H1 (cell line): ENCODE measurements around the gene ZBTB25. TPM values are rescaled to one million over a fixed set of nuclear protein-coding genes. Genes with fewer than 3 reads are reported as not detected.

Source experiments
- CTCF ChIA-PET: fragments of 300-600 bp; sonication (Branson Sonifier 250); formaldehyde crosslinking; loops from one replicate; lab custom pipeline; 2021; ENCODE audit not compliant: partially characterized antibody; lab: Charles Lee
- POLR2A ChIA-PET: fragments of 300-600 bp; sonication (Branson Sonifier 250); formaldehyde crosslinking; loops from one replicate; lab custom pipeline; 2021; ENCODE audit warnings: inconsistent platforms; ENCODE audit not compliant: partially characterized antibody; lab: Charles Lee
- DNase-seq, 2 experiments: peaks; one replicate each; pipeline versions ENCODE4 v3.0.0 to v3.0.0-alpha.2; 2010 to 2022; ENCODE audit warnings: low spot score in 2 of 2, low read depth in 1 of 2, mixed read lengths in 1 of 2
- FAIRE-seq: peaks from 2 replicates; lab custom pipeline; 2011; peaks lifted over from hg19 to GRCh38; lab: Jason Lieb, UNC
- H2AFZ ChIP-seq: 2 replicates; pipeline ENCODE4 v1.8.1; 2012; ENCODE audit warnings: low read length, inconsistent platforms
- H2AK5ac ChIP-seq: 2 replicates; pipeline ENCODE4 v1.6.1; 2013; ENCODE audit warnings: low read depth, low read length
- H2BK120ac ChIP-seq: replicated peaks from 2 replicates; pipeline ENCODE3; 2013; ENCODE audit warnings: low read depth, low read length, inconsistent platforms
- H2BK12ac ChIP-seq: 2 replicates; pipeline ENCODE4 v1.6.1; 2013; ENCODE audit warnings: low read depth, low read length
- H2BK15ac ChIP-seq: 2 replicates; pipeline ENCODE4 v1.6.1; 2013; ENCODE audit warnings: low read length
- H2BK20ac ChIP-seq: 2 replicates; pipeline ENCODE4 v1.6.1; 2013; ENCODE audit warnings: low read length
- H2BK5ac ChIP-seq: 2 replicates; pipeline ENCODE4 v1.6.1; 2013; ENCODE audit warnings: low read depth, low read length
- H3K14ac ChIP-seq: 2 replicates; pipeline ENCODE4 v1.6.1; 2013; ENCODE audit warnings: inconsistent platforms; ENCODE audit not compliant: insufficient read length
- H3K18ac ChIP-seq: 2 replicates; pipeline ENCODE4 v1.6.1; 2013; ENCODE audit warnings: low read length; ENCODE audit errors: extremely low read depth
- H3K23ac ChIP-seq: 2 replicates; pipeline ENCODE4 v1.6.1; 2013; ENCODE audit warnings: inconsistent platforms; ENCODE audit not compliant: insufficient read length
- H3K23me2 ChIP-seq: 2 replicates; pipeline ENCODE4 v1.6.1; 2013; ENCODE audit warnings: low read depth, low read length
- H3K27ac ChIP-seq: 2 replicates; pipeline ENCODE4 v1.6.1; 2011; ENCODE audit warnings: low read depth, low read length, inconsistent platforms
- H3K27me3 ChIP-seq, 4 experiments: replicated peaks in 1 of 4; 1 replicate in 1 of 4; 2 replicates in 3 of 4; pipeline versions ENCODE4 v1.6.1 to v1.8.1; 2011 to 2013; ENCODE audit warnings: low read length in 3 of 4, mild to moderate bottlenecking in 3 of 4, inconsistent platforms in 2 of 4, mixed read lengths in 2 of 4, moderate library complexity in 1 of 4; ENCODE audit not compliant: control insufficient read depth in 3 of 4, insufficient read depth in 3 of 4; ENCODE audit errors: extremely low read depth in 1 of 4
- H3K36me3 ChIP-seq, 4 experiments: 2 replicates each; pipeline versions ENCODE4 v1.6.1 to v1.8.1; 2011 to 2013; ENCODE audit warnings: mild to moderate bottlenecking in 4 of 4, low read length in 3 of 4, moderate library complexity in 2 of 4, control low read depth in 1 of 4, inconsistent platforms in 1 of 4; ENCODE audit not compliant: insufficient read depth in 4 of 4, control insufficient read depth in 2 of 4
- H3K4ac ChIP-seq: replicated peaks from 2 replicates; pipeline ENCODE3; 2013; ENCODE audit warnings: low read length, low read depth, mixed read lengths, inconsistent platforms; ENCODE audit not compliant: insufficient read length
- H3K4me1 ChIP-seq, 4 experiments: replicated peaks in 1 of 4; 1 replicate in 1 of 4; 2 replicates in 3 of 4; pipeline versions ENCODE4 v1.6.1 to v1.8.1; 2011 to 2013; ENCODE audit warnings: low read length in 3 of 4, inconsistent platforms in 2 of 4, mixed read lengths in 1 of 4; ENCODE audit not compliant: insufficient read depth in 4 of 4, control insufficient read depth in 3 of 4
- H3K4me2 ChIP-seq, 2 experiments: 2 replicates each; pipeline versions ENCODE4 v1.6.1 to v1.8.1; 2011 to 2013; ENCODE audit warnings: low read depth in 2 of 2, low read length in 2 of 2, control low read depth in 1 of 2, inconsistent platforms in 1 of 2, mild to moderate bottlenecking in 1 of 2; ENCODE audit not compliant: insufficient read depth in 1 of 2
- H3K4me3 ChIP-seq, 4 experiments: fragments of 200-600, 300-600 bp in 1 of 4; sonication (generic), shearing (Covaris generic), sonication (Bioruptor Twin) in 1 of 4; 2 replicates each; pipeline versions ENCODE4 v1.5.1 to v1.8.1; 2011 to 2016; ENCODE audit warnings: low read length in 4 of 4, low read depth in 3 of 4, control low read depth in 2 of 4, inconsistent platforms in 2 of 4, mild to moderate bottlenecking in 2 of 4, mixed read lengths in 1 of 4, moderate library complexity in 1 of 4; ENCODE audit not compliant: insufficient read depth in 2 of 4; ENCODE audit errors: extremely low read depth in 1 of 4
- H3K56ac ChIP-seq: replicated peaks from 2 replicates; pipeline ENCODE3; 2013; ENCODE audit warnings: low read depth, mild to moderate bottlenecking, mixed read lengths, low read length, inconsistent platforms; ENCODE audit not compliant: insufficient read length
- H3K79me1 ChIP-seq: 2 replicates; pipeline ENCODE4 v1.6.1; 2013; ENCODE audit warnings: low read depth, low read length, control low read depth
- H3K79me2 ChIP-seq, 2 experiments: 2 replicates each; pipeline versions ENCODE4 v1.6.1 to v1.8.1; 2012 to 2013; ENCODE audit warnings: low read length in 2 of 2, mild to moderate bottlenecking in 2 of 2, inconsistent platforms in 1 of 2; ENCODE audit not compliant: insufficient read depth in 2 of 2, control insufficient read depth in 1 of 2
- H3K9ac ChIP-seq, 4 experiments: replicated peaks in 1 of 4; 1 replicate in 1 of 4; 2 replicates in 3 of 4; pipeline versions ENCODE4 v1.6.1 to v1.8.1; 2011 to 2013; ENCODE audit warnings: low read depth in 3 of 4, low read length in 3 of 4, control low read depth in 2 of 4, mild to moderate bottlenecking in 2 of 4, moderate library complexity in 2 of 4, inconsistent platforms in 1 of 4; ENCODE audit errors: extremely low read depth in 1 of 4
- H3K9me3 ChIP-seq, 2 experiments: 2 replicates each; pipeline versions ENCODE4 v1.6.1 to v1.8.1; 2012 to 2013; ENCODE audit warnings: mild to moderate bottlenecking in 2 of 2, moderate library complexity in 2 of 2, control low read depth in 1 of 2, inconsistent platforms in 1 of 2, low read depth in 1 of 2, low read length in 1 of 2, mixed read lengths in 1 of 2; ENCODE audit not compliant: insufficient read depth in 2 of 2
- H4K20me1 ChIP-seq, 2 experiments: replicated peaks in 1 of 2; 2 replicates each; pipeline versions ENCODE3 to v1.8.1; 2011 to 2013; ENCODE audit warnings: inconsistent platforms in 2 of 2, low read length in 2 of 2, mild to moderate bottlenecking in 1 of 2; ENCODE audit not compliant: insufficient read depth in 2 of 2, control insufficient read depth in 1 of 2
- H4K5ac ChIP-seq: 2 replicates; pipeline ENCODE4 v1.6.1; 2013; ENCODE audit warnings: low read length, low read depth, mixed read lengths, inconsistent platforms; ENCODE audit not compliant: insufficient read length
- H4K8ac ChIP-seq: 2 replicates; pipeline ENCODE4 v1.8.0; 2013; ENCODE audit warnings: mild to moderate bottlenecking, moderate library complexity, low read length, inconsistent platforms; ENCODE audit not compliant: insufficient read depth; ENCODE audit errors: extremely low read depth
- H4K91ac ChIP-seq: replicated peaks from 2 replicates; pipeline ENCODE3; 2013; ENCODE audit warnings: low read length, mixed read lengths, inconsistent platforms; ENCODE audit not compliant: insufficient read length
- BCL11A ChIP-seq, 2 experiments: IDR thresholded peaks; one replicate each; pipeline ENCODE4 v1.6.1; 2011; ENCODE audit warnings: low read depth in 2 of 2, low read length in 2 of 2, mild to moderate bottlenecking in 2 of 2
- BRCA1 ChIP-seq: IDR thresholded peaks from 2 replicates; pipeline ENCODE4 v1.6.1; 2012; ENCODE audit warnings: low read depth, low read length, improper control_type of control experiment
- CTCF ChIP-seq, 3 experiments: IDR thresholded peaks; 1 replicate in 2 of 3; 2 replicates in 1 of 3; pipeline versions ENCODE4 v1.5.1 to v1.6.1; 2011; ENCODE audit warnings: low read length in 3 of 3, mild to moderate bottlenecking in 3 of 3, inconsistent platforms in 2 of 3, low read depth in 1 of 3, moderate library complexity in 1 of 3; ENCODE audit not compliant: insufficient read depth in 1 of 3; ENCODE audit errors: control extremely low read depth in 1 of 3
- EP300 ChIP-seq, 2 experiments: IDR thresholded peaks; 1 replicate in 1 of 2; 2 replicates in 1 of 2; pipeline ENCODE4 v1.6.1; 2011 to 2012; ENCODE audit warnings: low read depth in 2 of 2, low read length in 2 of 2, mild to moderate bottlenecking in 2 of 2, borderline replicate concordance in 1 of 2, inconsistent platforms in 1 of 2, moderate library complexity in 1 of 2
- GABPA ChIP-seq: IDR thresholded peaks from 2 replicates; pipeline ENCODE4 v1.6.1; 2011; ENCODE audit warnings: mild to moderate bottlenecking, low read length, moderate library complexity, borderline replicate concordance; ENCODE audit not compliant: insufficient read depth
- GTF2F1 ChIP-seq: IDR thresholded peaks from 2 replicates; pipeline ENCODE4 v1.6.1; 2012; ENCODE audit warnings: low read depth, low read length, improper control_type of control experiment, borderline replicate concordance
- KDM1A ChIP-seq: fragments of 200-600, 300-600 bp; sonication (generic); IDR thresholded peaks from 2 replicates; pipeline ENCODE4 v1.7.1; 2016; ENCODE audit warnings: mild to moderate bottlenecking, low read length, borderline replicate concordance
- POLR2A ChIP-seq, 2 experiments: IDR thresholded peaks; 1 replicate in 1 of 2; 2 replicates in 1 of 2; pipeline ENCODE4 v1.6.1; 2011; ENCODE audit warnings: low read depth in 2 of 2, low read length in 2 of 2, mild to moderate bottlenecking in 2 of 2; ENCODE audit errors: control extremely low read depth in 1 of 2
- RXRA ChIP-seq: IDR thresholded peaks from 2 replicates; pipeline ENCODE4 v1.6.1; 2011; ENCODE audit warnings: low read depth, mild to moderate bottlenecking, low read length, moderate library complexity; ENCODE audit not compliant: insufficient read depth
- SRF ChIP-seq: IDR thresholded peaks from 2 replicates; pipeline ENCODE4 v1.6.1; 2011; ENCODE audit warnings: mild to moderate bottlenecking, low read depth, low read length, moderate library complexity
- WGBS, 2 experiments: shearing (Covaris generic) in 1 of 2; methylation state at CpG; one replicate each; pipeline versions ENCODE4 v1.1.6 to v1.1.7; 2013 to 2015; ENCODE audit warnings: low lambda C conversion rate in 2 of 2, mixed read lengths in 2 of 2, inconsistent platforms in 1 of 2, low coverage in 1 of 2, missing lambda C conversion rate in 1 of 2; ENCODE audit not compliant: insufficient replicate concordance in 2 of 2, insufficient coverage in 1 of 2, insufficient read length in 1 of 2; ENCODE audit errors: extremely low coverage in 1 of 2, missing lambda C conversion rate in 1 of 2; 5-methylcytosine and 5-hydroxymethylcytosine counted together
- polyA plus RNA-seq, 7 experiments: library from polyadenylated mRNA; depleted of rRNA in 3 of 7; stranded (reverse) in 5 of 7; unstranded in 2 of 7; fragments of >200 nt in 5 of 7; fragments of 200-250 nt in 2 of 7; gene quantifications; 1 replicate in 5 of 7; 2 replicates in 1 of 7; 4 replicates in 1 of 7; pipeline versions ENCODE4 v1.2.1 to v1.2.3, GENCODE V29; 2011 to 2013; ENCODE audit warnings: missing spikeins in 2 of 7, mixed read lengths in 2 of 7
- total RNA-seq: library from RNA; stranded (reverse); fragmentation: NEBNext Ultra II Directional; extraction: Animal tissue kit (Norgen Biotek cat#: 25700); gene quantifications from 2 replicates; pipeline ENCODE4 v1.2.1, GENCODE V29; 2021

Gene ZBTB25
- total and polyA plus RNA-seq, 2 of the 8 experiments (the other 6 are each of a cell fraction or from before 2014, with no cell fraction given): 5.4 to 11.4 TPM

DNA sequence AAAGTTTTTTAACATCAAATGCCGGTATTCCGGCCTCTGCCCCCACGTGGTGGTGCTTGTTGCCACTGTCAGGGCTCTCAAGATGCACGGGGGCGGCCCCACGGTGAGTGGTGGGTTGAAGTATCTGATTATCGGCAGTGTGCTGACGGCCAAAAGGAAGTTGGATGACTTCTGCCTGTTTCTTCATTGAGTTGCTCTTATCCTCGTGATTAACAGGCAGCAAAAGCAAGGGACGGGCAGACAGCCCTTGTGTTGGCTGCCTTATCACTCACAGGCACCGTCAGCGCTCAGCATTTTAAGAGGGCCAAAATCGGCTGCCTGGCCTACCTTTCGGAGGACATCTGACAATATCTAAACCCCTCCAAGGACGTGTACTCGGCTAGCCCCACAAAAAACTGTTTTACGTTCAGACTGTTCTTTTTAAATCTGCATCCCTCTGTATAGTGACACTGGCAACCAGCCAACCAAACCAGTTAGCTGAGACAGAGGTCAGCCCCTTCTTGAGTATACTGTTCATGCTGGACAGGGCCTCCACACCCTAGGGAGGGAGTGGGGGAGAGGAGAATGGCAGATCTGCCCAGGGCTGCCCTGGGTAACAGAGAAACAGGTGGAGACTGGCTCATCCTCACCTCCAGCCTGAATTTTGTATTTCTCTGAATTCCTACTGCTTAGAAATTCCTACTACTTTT, 61.2 kb downstream of the ZBTB25 start:
- FAIRE-seq: no peak
- H3K27ac ChIP-seq: no peak overlapping the region
- TF ChIP-seq RXRA (no peak), POLR2A (IDR thresholded peaks at IDR 0.05; ENCODE audit: control extremely low read depth in 1 of 2, low read depth in 2 of 2, low read length in 2 of 2) (no peak), CTCF (IDR thresholded peaks at IDR 0.05; ENCODE audit: control extremely low read depth in 1 of 3, insufficient read depth in 1 of 3, low read depth in 1 of 3, low read length in 3 of 3) (no peak), KDM1A (no peak), BRCA1 (no peak), BCL11A (IDR thresholded peaks at IDR 0.05; ENCODE audit: low read depth in 2 of 2, low read length in 2 of 2) (no peak), EP300 (IDR thresholded peaks at IDR 0.05; ENCODE audit: borderline replicate concordance in 1 of 2, low read depth in 2 of 2, low read length in 2 of 2) (no peak), GABPA (no peak), GTF2F1 (no peak), SRF (no peak)

More for the DNA sequence above, 61.2 kb downstream of the ZBTB25 start:
- no peak overlapping the region for H4K8ac ChIP-seq
- H3K79me1 ChIP-seq: no peaks in the 10 kb centered on the region
- no peak overlapping the region for H2BK20ac ChIP-seq
- no peak overlapping the region for H2BK12ac ChIP-seq
- H3K4me3 ChIP-seq: no peak overlapping the region
- H3K9ac ChIP-seq: no peak overlapping the region
- no peak overlapping the region for H3K56ac ChIP-seq
- CTCF ChIA-PET: interaction anchor here (0.6 to 4.8 kb wide), 5 partner anchors 11 to 69 kb away, joined by 3 to 25 read pairs (median 3); no protein-coding TSS in a partner anchor
- H3K79me2 ChIP-seq: no peaks in the 10 kb centered on the region
- no peaks in the 10 kb centered on the region; the same call in 1 of the 2 replicates for H3K23me2 ChIP-seq
- no peaks in the 10 kb centered on the region for H3K4me1 ChIP-seq
- no peaks in the 10 kb centered on the region for H4K20me1 ChIP-seq
- no peak overlapping the region for H3K23ac ChIP-seq
- H2BK5ac ChIP-seq: no peak overlapping the region
- no peak overlapping the region for H2AFZ ChIP-seq
- no peak overlapping the region for H4K91ac ChIP-seq
- POLR2A ChIA-PET: no interaction called here
- H3K9me3 ChIP-seq: no peaks in the 10 kb centered on the region
- H4K5ac ChIP-seq: no peak overlapping the region
- H2AK5ac ChIP-seq: no peak overlapping the region
- H2BK15ac ChIP-seq: no peak overlapping the region
- H3K36me3 ChIP-seq: peaks cover 35 to 89% (median 77%) of the 10 kb centered on the region in 4 experiments
- no peak overlapping the region for H2BK120ac ChIP-seq
- no peak overlapping the region for H3K4me2 ChIP-seq
- no peak overlapping the region for H3K4ac ChIP-seq
- H3K18ac ChIP-seq: no peak overlapping the region
- H3K14ac ChIP-seq: no peak overlapping the region
- H3K27me3 ChIP-seq: no peaks in the 10 kb centered on the region
- no peak for DNase-seq
- 92% methylated on average over 17 of the region's 17 CpGs; no CpG with 5 or more reads in 1 of the 2 experiments for WGBS, 2 experiments
